HepG2 (cell line): ENCODE results near the gene LAPTM4A. TPM values are rescaled to one million over a fixed set of nuclear protein-coding genes. Genes with fewer than 3 reads are reported as not detected.

Experiments
- ATF3 ChIP-seq: sonication (generic); formaldehyde crosslinking; IDR thresholded peaks from 2 replicates; pipeline ENCODE4 v1.4.0; 2020; ENCODE audit warnings: missing genetic modification reagents
- E2F2 ChIP-seq: sonication (generic); formaldehyde crosslinking; IDR thresholded peaks from 2 replicates; pipeline ENCODE4 v1.4.0; 2020; ENCODE audit warnings: missing genetic modification reagents, borderline replicate concordance
- ESRRA ChIP-seq: sonication (generic); formaldehyde crosslinking; IDR thresholded peaks from 2 replicates; pipeline ENCODE4 v1.5.1; 2020; ENCODE audit warnings: mild to moderate bottlenecking, low read depth, missing genetic modification reagents
- HOMEZ ChIP-seq: IDR thresholded peaks from 2 replicates; pipeline ENCODE4 v1.6.1; 2016; ENCODE audit warnings: low read depth
- JUN ChIP-seq: sonication (generic); formaldehyde crosslinking; IDR thresholded peaks from 2 replicates; pipeline ENCODE4 v1.4.0; 2020; ENCODE audit warnings: mild to moderate bottlenecking, missing genetic modification reagents
- MAZ ChIP-seq, 2 experiments: sonication (generic) in 1 of 2; formaldehyde crosslinking in 1 of 2; IDR thresholded peaks; 2 replicates each; pipeline versions ENCODE4 v1.5.0 to v1.6.1; 2012 to 2020; ENCODE audit warnings: low read depth in 2 of 2, mild to moderate bottlenecking in 2 of 2, borderline replicate concordance in 1 of 2, improper control_type of control experiment in 1 of 2, low read length in 1 of 2, missing genetic modification reagents in 1 of 2, moderate library complexity in 1 of 2
- NCOA2 ChIP-seq: sonication (generic); formaldehyde crosslinking; IDR thresholded peaks from 2 replicates; pipeline ENCODE4 v1.8.0; 2022; ENCODE audit warnings: inconsistent platforms
- NFKBIZ ChIP-seq: IDR thresholded peaks from 2 replicates; pipeline ENCODE4 v1.6.1; 2018; ENCODE audit warnings: missing genetic modification reagents, missing compliant biosample characterization
- PAWR ChIP-seq: sonication (generic); formaldehyde crosslinking; IDR thresholded peaks from 2 replicates; pipeline ENCODE4 v1.4.0; 2020; ENCODE audit warnings: missing genetic modification reagents, mild to moderate bottlenecking, borderline replicate concordance
- PHF21A ChIP-seq: sonication (generic); formaldehyde crosslinking; IDR thresholded peaks from 2 replicates; pipeline ENCODE4 v1.5.0; 2020; ENCODE audit warnings: mild to moderate bottlenecking, missing genetic modification reagents
- RARA ChIP-seq: IDR thresholded peaks from 2 replicates; pipeline ENCODE4 v1.6.1; 2016; ENCODE audit warnings: missing genetic modification reagents, missing compliant biosample characterization
- ZBTB43 ChIP-seq: sonication (generic); formaldehyde crosslinking; conservative IDR thresholded peaks from 2 replicates; pipeline ENCODE4 v1.4.0; 2020; ENCODE audit warnings: missing genetic modification reagents
- ZBTB7B ChIP-seq: sonication (generic); formaldehyde crosslinking; IDR thresholded peaks from 2 replicates; pipeline ENCODE4 v1.4.0; 2020; ENCODE audit warnings: missing genetic modification reagents
- ZKSCAN8 ChIP-seq: IDR thresholded peaks from 2 replicates; pipeline ENCODE4 v1.6.1; 2016; ENCODE audit warnings: borderline replicate concordance, missing genetic modification reagents, missing compliant biosample characterization
- ZNF138 ChIP-seq: sonication (generic); formaldehyde crosslinking; IDR thresholded peaks from 2 replicates; pipeline ENCODE4 v1.5.0; 2020; ENCODE audit warnings: mild to moderate bottlenecking, low read depth, missing genetic modification reagents
- ZNF20 ChIP-seq: sonication (generic); formaldehyde crosslinking; IDR thresholded peaks from 2 replicates; pipeline ENCODE4 v1.4.0; 2020; ENCODE audit warnings: mild to moderate bottlenecking, moderate library complexity, missing genetic modification reagents
- ZNF280D ChIP-seq: sonication (generic); formaldehyde crosslinking; IDR thresholded peaks from 2 replicates; pipeline ENCODE4 v1.5.1; 2020; ENCODE audit warnings: mild to moderate bottlenecking, missing genetic modification reagents
- ZNF3 ChIP-seq: IDR thresholded peaks from 2 replicates; pipeline ENCODE4 v1.7.0; 2017; ENCODE audit warnings: inconsistent platforms
- ZNF329 ChIP-seq: sonication (generic); formaldehyde crosslinking; IDR thresholded peaks from 2 replicates; pipeline ENCODE4 v1.9.0; 2021; ENCODE audit warnings: low read depth, mild to moderate bottlenecking, missing genetic modification reagents
- ZNF772 ChIP-seq: sonication (generic); formaldehyde crosslinking; IDR thresholded peaks from 2 replicates; pipeline ENCODE4 v1.5.0; 2020; ENCODE audit warnings: mild to moderate bottlenecking, missing genetic modification reagents
- polyA plus RNA-seq, 8 experiments: library from polyadenylated mRNA; depleted of rRNA in 3 of 8; stranded (reverse) in 7 of 8; unstranded in 1 of 8; fragments of >200 nt; fragmentation: Illumina TruSeq in 4 of 8; extraction: Trizol in 4 of 8; gene quantifications; 2 replicates each; pipeline versions ENCODE4 v1.2.1 to v1.2.3, GENCODE V29; 2011 to 2016; ENCODE audit warnings: low read depth in 4 of 8, missing spikeins in 1 of 8, mixed read lengths in 1 of 8; ENCODE audit not compliant: insufficient read depth in 1 of 8
- total RNA-seq, 5 experiments: library from RNA; depleted of rRNA; stranded (reverse); fragments of >200 nt; fragmentation: Illumina TruSeq; extraction: Trizol; gene quantifications; 2 replicates each; pipeline ENCODE4 v1.2.3, GENCODE V29; 2016; ENCODE audit warnings: low read depth in 1 of 5
- TF ChIP-seq, protein P1 (sequence below): sonication (generic); formaldehyde crosslinking; IDR thresholded peaks from 2 replicates; pipeline ENCODE4 v1.8.0; 2022; ENCODE audit warnings: missing genetic modification reagents, mild to moderate bottlenecking, borderline replicate concordance

Gene LAPTM4A
- total and polyA plus RNA-seq, 2 of the 13 experiments (the other 11 are each of a cell fraction or from before 2014, with no cell fraction given): 116 to 558 TPM

- TF ChIP-seq ZNF280D (no peak), RARA (CRISPR knock-in tag) (no peak), PHF21A (CRISPR knock-in tag) (peak; percentile 75; the same call in 1 of the 2 replicates), ZNF138 (CRISPR knock-in tag) (no peak), E2F2 (CRISPR knock-in tag) (no peak), ZKSCAN8 (CRISPR knock-in tag) (peak; percentile 31; the same call in 1 of the 2 replicates), ZBTB43 (no peak), PAWR (CRISPR knock-in tag) (no peak), JUN (CRISPR knock-in tag) (no peak), ATF3 (no peak), HOMEZ (CRISPR knock-in tag) (no peak), NCOA2 (no peak), NFKBIZ (CRISPR knock-in tag) (no peak), ZNF20 (CRISPR knock-in tag) (no peak), ZNF329 (CRISPR knock-in tag) (no peak), MAZ (IDR thresholded peaks at IDR 0.05; ENCODE audit: borderline replicate concordance, low read depth, low read length) (no peak), MAZ (CRISPR knock-in tag; IDR thresholded peaks at IDR 0.05; ENCODE audit: low read depth) (no peak), ZNF3 (CRISPR knock-in tag) (no peak), ESRRA (no peak), ZNF772 (CRISPR knock-in tag) (no peak), ZBTB7B (CRISPR knock-in tag) (no peak)
- TF ChIP-seq, protein P1, sequence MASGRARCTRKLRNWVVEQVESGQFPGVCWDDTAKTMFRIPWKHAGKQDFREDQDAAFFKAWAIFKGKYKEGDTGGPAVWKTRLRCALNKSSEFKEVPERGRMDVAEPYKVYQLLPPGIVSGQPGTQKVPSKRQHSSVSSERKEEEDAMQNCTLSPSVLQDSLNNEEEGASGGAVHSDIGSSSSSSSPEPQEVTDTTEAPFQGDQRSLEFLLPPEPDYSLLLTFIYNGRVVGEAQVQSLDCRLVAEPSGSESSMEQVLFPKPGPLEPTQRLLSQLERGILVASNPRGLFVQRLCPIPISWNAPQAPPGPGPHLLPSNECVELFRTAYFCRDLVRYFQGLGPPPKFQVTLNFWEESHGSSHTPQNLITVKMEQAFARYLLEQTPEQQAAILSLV (CRISPR knock-in tag): no peak
Measured at GRCh38 chr2:20080839-20081415, 29.5 kb upstream of the LAPTM4A start (continued).
